Upper lobe of right lung (tissue), 1 donor: ENCODE results near the gene CLPTM1L. TPM values are rescaled to one million over a fixed set of nuclear protein-coding genes. Genes with fewer than 3 reads are reported as not detected.

Experiments
- ATAC-seq: fragments of 200-7000 bp; cut with Tn5 transposase; one replicate; pipeline ENCODE4 v1.9.1; 2020; ENCODE audit warnings: mild to moderate bottlenecking, moderate library complexity
- DNase-seq: peaks from one replicate; pipeline ENCODE4 v3.0.0-alpha.2; 2020
- H3K27ac ChIP-seq: fragments of 200-600 bp; one replicate; pipeline ENCODE4 v1.8.0; 2022
- H3K27me3 ChIP-seq: fragments of 200-600 bp; one replicate; pipeline ENCODE4 v1.8.0; 2022; ENCODE audit warnings: mild to moderate bottlenecking
- H3K36me3 ChIP-seq: fragments of 200-600 bp; one replicate; pipeline ENCODE4 v1.8.0; 2022
- H3K4me1 ChIP-seq: fragments of 200-600 bp; one replicate; pipeline ENCODE4 v1.8.0; 2022
- H3K4me3 ChIP-seq: fragments of 200-600 bp; one replicate; pipeline ENCODE4 v1.8.0; 2022; ENCODE audit warnings: mild to moderate bottlenecking
- H3K9me3 ChIP-seq: fragments of 200-600 bp; one replicate; pipeline ENCODE4 v1.8.0; 2022
- intact Hi-C: fragments of 100-400 bp; cut with DNase I; formaldehyde crosslinking; loops from one replicate; pipeline ENCODE4 v1.11.0; 2022
- total RNA-seq: library from RNA; stranded (reverse); fragmentation: NEBNext Ultra II Directional; extraction: Animal tissue kit (Norgen Biotek cat#: 25700); gene quantifications from one replicate; pipeline ENCODE4 v1.2.1, GENCODE V29; 2021
- TF ChIP-seq, protein P1 (sequence below): fragments of 200-600 bp; IDR thresholded peaks from one replicate; pipeline ENCODE4 v1.8.0; 2022; ENCODE audit warnings: antibody characterized with exemption
- donor health status: DM: no; HTN: yes; CAD: no; lungs with severe emphysema.

The CLPTM1L gene
- total RNA-seq, 1 donor from 2014 or later, result 153 TPM

DNA sequence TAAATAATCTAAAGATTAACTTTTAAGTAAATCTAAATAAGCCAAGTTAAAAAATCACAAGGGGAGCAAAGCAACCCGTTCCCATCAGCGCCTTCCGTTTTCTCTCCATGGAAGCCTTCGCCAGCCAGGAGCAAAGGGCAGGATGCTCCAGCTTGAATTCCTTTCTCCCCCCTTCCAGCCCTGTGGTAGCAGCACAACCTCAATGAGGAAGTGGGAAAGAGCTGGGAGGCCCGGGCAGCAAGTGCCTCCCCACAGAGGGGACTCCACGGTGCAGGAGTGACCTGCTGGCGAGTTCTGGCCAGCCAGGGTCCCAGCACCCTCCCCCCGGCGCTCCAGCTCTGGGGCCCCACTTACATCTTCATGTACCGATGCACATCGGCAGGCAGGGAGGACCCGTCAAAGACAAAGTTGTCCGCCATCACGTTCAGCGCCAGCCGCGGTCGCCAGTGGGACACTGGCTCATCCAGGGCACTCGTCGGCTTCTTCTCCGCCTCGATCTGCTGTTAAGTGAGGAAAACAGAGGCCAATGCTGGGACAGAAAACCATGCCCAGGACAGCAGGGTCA is 6.3 kb downstream of the CLPTM1L start:
- H3K36me3 ChIP-seq, result peaks cover 86% of the 10 kb centered on the region
- H3K27me3 ChIP-seq, result no peaks in the 10 kb centered on the region
- no peaks in the 10 kb centered on the region for H3K9me3 ChIP-seq
- no peak for DNase-seq
- no peak overlapping the region for H3K4me3 ChIP-seq
- H3K27ac ChIP-seq, result no peak overlapping the region
- H3K4me1 ChIP-seq, result peaks cover 6% of the 10 kb centered on the region
- no peak for ATAC-seq
- TF ChIP-seq, protein P1, sequence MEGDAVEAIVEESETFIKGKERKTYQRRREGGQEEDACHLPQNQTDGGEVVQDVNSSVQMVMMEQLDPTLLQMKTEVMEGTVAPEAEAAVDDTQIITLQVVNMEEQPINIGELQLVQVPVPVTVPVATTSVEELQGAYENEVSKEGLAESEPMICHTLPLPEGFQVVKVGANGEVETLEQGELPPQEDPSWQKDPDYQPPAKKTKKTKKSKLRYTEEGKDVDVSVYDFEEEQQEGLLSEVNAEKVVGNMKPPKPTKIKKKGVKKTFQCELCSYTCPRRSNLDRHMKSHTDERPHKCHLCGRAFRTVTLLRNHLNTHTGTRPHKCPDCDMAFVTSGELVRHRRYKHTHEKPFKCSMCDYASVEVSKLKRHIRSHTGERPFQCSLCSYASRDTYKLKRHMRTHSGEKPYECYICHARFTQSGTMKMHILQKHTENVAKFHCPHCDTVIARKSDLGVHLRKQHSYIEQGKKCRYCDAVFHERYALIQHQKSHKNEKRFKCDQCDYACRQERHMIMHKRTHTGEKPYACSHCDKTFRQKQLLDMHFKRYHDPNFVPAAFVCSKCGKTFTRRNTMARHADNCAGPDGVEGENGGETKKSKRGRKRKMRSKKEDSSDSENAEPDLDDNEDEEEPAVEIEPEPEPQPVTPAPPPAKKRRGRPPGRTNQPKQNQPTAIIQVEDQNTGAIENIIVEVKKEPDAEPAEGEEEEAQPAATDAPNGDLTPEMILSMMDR, result no peak
- intact Hi-C loops, result no loop called here

DNA sequence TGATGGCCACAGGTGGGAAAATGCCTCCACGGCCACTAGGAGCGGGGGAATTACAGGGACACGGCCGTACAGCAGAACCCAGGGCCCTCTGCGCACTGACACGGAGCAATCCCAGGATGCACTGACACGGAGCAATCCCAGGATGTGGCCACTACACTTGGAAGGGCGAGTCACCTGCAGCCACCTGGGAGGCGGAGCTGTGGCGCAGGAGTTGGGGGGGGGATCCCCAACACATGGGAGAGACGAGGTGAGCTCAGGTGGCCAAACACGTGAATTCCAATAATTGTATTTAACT is 6.8 kb downstream of the CLPTM1L start:
- ATAC-seq (no peak), DNase-seq (no peak)
- H3K4me1 ChIP-seq, result peaks cover 2% of the 10 kb centered on the region
- H3K36me3 ChIP-seq, result peaks cover 88% of the 10 kb centered on the region
- no peak overlapping the region for H3K27ac ChIP-seq
- no peak overlapping the region for H3K4me3 ChIP-seq
- TF ChIP-seq, protein P1, result no peak
- intact Hi-C loops, result no loop called here
- H3K9me3 ChIP-seq, result no peaks in the 10 kb centered on the region
- H3K27me3 ChIP-seq, result no peaks in the 10 kb centered on the region

DNA sequence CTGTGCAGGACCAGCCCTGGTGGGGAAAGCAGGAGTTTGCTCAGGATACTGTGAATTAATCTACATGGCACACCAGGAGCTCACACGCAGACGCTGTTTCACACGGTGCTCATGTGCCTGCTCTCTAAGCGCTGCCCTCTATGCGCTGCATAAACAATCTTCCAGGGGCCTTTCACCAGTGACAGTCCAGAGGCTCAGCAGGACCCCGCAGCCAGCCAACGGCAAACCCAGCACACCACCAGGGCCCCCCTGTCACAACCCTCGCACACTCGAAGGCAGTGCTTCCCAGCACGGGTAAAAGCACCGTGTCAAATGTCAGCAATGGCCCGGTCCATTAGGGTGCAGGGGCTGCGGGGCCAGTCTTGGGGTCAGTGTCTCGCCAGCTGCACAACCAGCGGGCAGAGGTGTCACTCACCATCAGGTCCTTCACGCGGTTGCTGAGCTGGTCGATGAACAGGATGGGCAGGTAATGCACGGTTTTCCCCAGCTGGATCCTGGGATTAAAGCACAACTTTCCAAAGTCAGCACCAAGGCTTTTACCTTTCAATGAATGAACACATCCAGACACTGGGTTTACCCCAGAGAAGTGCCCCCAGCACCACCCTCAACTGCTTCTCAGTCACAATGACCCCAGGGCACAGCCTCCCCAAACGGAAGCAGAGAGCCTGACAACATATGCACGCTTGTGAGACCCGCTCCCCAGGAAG is 7.3 kb downstream of the CLPTM1L start:
- Histone ChIP-seq H3K27ac (no peak overlapping the region), H3K4me1 (no peaks in the 10 kb centered on the region), H3K27me3 (no peaks in the 10 kb centered on the region), H3K4me3 (no peak overlapping the region), H3K36me3 (peaks cover 85% of the 10 kb centered on the region), H3K9me3 (no peaks in the 10 kb centered on the region)
- DNase-seq, result no peak
- TF ChIP-seq, protein P1, result no peak
- intact Hi-C loops, result no loop called here
- no peak for ATAC-seq

GRCh38 chr5:1336749-1337488 is 8.0 kb downstream of the CLPTM1L start:
- Histone ChIP-seq H3K36me3 (peaks cover 85% of the 10 kb centered on the region), H3K27me3 (no peaks in the 10 kb centered on the region), H3K4me1 (peaks cover 7% of the 10 kb centered on the region), H3K27ac (no peak overlapping the region), H3K9me3 (no peaks in the 10 kb centered on the region), H3K4me3 (no peak overlapping the region)
- intact Hi-C loops, result no loop called here
- ATAC-seq, result no peak
- DNase-seq, result peak; percentile 23
- TF ChIP-seq, protein P1, result no peak

DNA sequence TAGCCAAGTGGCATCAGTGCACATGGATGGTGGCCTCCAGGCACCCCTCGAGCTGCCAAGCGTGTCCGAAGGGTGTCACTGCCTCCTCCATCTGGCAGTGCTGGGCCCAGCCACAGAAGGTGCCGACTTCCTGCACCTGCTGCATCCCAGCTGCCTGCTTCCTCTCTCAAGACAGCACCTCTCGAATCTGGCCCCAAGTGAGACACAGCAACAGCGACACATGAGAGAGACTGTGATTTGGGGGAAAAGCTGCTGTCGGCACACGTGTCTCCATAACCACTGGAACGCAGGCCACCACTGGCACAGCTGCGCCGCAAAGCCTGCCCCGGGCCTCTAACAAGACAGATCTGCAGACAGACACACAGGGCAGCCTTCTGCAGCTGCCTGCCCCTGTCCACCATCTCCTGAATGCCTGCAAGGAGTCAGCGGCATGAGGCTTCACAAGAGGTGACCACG is 8.8 kb downstream of the CLPTM1L start:
- H3K27ac ChIP-seq, result no peak overlapping the region
- intact Hi-C loops, result no loop called here
- H3K27me3 ChIP-seq, result no peaks in the 10 kb centered on the region
- DNase-seq, result peak; percentile 64
- no peak overlapping the region for H3K4me3 ChIP-seq
- no peak for ATAC-seq
- no peaks in the 10 kb centered on the region for H3K9me3 ChIP-seq
- peaks cover 85% of the 10 kb centered on the region for H3K36me3 ChIP-seq
- TF ChIP-seq, protein P1, result no peak
- peaks cover 13% of the 10 kb centered on the region for H3K4me1 ChIP-seq
